ENCODE results near the gene ACOX1.
A peak's percentile ranks its signal among the peaks of the same experiment; 100 is the strongest.

ACOX1 gene

DNA sequence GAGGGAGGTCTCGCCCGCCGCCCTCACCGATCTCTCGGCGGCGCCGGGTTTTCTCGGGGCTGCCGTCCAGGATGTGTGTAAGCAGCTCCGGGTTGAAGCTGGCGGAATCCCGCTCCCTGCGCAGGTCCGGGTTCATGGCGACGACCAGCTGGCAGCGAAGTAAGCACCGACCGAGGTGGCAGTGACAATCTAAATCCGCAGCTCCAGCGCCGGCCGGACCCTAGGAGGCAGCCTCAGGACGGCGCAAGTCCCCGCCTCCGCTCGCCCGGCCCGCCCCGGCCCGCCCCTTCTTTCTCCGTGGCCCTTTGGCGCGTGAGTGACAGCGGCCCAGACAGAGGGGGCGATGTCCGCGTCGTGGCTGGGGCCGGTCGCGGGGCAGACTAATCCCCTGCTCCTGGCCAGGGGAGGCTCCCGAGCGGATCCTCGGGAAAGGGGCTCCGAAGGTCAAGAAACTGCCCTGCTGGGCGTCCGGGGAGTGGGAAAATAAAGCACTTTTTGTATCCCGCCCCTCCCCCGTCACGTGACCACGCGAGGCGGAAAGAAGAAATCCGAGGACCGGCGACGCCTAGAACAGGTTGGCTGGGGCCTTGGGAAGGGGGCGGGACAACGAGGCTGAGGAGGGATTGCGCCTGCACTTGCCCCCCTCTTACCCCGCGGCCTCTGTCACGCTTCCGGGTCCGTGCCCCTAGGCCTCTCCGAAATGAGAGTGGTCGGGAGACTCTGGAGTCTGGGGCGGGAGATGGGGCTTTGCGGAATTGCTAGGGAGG, at the start of gene ACOX1, which contains the start of gene TEN1:
ACOX1 (minus strand) TSS at position 229 of the 767 bp plus-strand sequence; CDS start at position 136, 93 bp downstream.
TEN1 (plus strand) TSS at position 303 of the 767 bp plus-strand sequence. CDS start 6,953 bp downstream, outside the sequence.
- ATAC-seq (ENCODE audit: insufficient read depth, low read depth), result peak; percentile 98
- Histone ChIP-seq H3K79me2 (ENCODE audit: insufficient read depth, low read length) (peaks cover 30% of the 10 kb centered on the region), H3K4me3 (ENCODE audit: low read depth in 1 of 2, low read length in 2 of 2) (peak within 1 kb of the TSS; percentile 73 to 83), H3K4me1 (ENCODE audit: insufficient read depth, low read length) (peaks cover 36% of the 10 kb centered on the region), H3K27me3 (ENCODE audit: insufficient read depth, low read length, poor library complexity) (no peaks in the 10 kb centered on the region), H3K9ac (ENCODE audit: low read depth, low read length) (peak within 1 kb of the TSS; percentile 78), H2AFZ (ENCODE audit: low read depth, low read length) (peak within 1 kb of the TSS; percentile 93), H4K20me1 (ENCODE audit: insufficient read depth, low read length) (no peaks in the 10 kb centered on the region), H3K4me2 (ENCODE audit: insufficient read depth, low read length) (peak within 1 kb of the TSS; percentile 74), H3K36me3 (ENCODE audit: insufficient read depth, low read length) (no peaks in the 10 kb centered on the region; the same call in 1 of the 2 replicates), H3K9me3 (ENCODE audit: insufficient read depth, low read length, severe bottlenecking) (no peaks in the 10 kb centered on the region), H3K27ac (ENCODE audit: low read length) (peak within 1 kb of the TSS; percentile 98)
- peak; percentile 98 for DNase-seq
- no peak for TF ChIP-seq EZH2 (IDR thresholded peaks at IDR 0.05; ENCODE audit: borderline replicate concordance, low read depth, low read length, severe bottlenecking)
- TF ChIP-seq, protein P1, sequence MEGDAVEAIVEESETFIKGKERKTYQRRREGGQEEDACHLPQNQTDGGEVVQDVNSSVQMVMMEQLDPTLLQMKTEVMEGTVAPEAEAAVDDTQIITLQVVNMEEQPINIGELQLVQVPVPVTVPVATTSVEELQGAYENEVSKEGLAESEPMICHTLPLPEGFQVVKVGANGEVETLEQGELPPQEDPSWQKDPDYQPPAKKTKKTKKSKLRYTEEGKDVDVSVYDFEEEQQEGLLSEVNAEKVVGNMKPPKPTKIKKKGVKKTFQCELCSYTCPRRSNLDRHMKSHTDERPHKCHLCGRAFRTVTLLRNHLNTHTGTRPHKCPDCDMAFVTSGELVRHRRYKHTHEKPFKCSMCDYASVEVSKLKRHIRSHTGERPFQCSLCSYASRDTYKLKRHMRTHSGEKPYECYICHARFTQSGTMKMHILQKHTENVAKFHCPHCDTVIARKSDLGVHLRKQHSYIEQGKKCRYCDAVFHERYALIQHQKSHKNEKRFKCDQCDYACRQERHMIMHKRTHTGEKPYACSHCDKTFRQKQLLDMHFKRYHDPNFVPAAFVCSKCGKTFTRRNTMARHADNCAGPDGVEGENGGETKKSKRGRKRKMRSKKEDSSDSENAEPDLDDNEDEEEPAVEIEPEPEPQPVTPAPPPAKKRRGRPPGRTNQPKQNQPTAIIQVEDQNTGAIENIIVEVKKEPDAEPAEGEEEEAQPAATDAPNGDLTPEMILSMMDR (IDR thresholded peaks at IDR 0.05; ENCODE audit: borderline replicate concordance, extremely low read depth, low read length, poor library complexity, severe bottlenecking), result no peak

DNA sequence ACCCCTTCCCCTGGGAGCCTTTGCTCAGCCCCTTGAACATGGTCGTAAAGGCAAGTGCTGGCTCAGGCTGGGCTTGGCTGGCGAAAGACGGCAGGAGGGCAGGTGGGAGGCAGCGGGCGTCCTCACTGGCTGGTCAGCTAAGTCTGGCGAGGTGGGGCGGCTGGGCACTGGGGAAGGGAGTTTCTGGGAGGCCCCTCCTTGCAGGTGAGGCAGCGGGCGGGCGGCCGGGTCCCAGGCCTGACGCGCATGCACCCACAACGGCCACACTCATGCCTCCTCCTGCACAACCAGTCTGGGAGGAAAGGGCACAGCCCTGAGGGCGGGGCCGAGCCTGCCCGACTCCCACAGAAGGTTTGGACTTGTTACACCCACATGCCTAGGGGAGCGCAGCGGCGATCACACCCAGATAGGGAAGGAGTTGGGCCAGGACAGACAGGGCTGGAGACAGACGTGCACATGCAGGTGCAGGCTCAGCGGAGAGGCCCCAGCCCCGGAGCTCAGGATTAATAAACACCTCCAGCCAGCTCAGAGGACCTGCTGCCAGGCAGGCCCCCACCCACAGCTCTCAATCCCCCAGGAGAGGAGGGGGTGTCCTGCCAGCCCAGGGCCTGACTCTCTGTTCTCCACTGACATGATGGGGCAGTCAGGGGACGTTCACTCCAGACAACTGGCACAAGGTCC, 48.3 kb upstream of the ACOX1 start, which contains the start of gene EVPL:
EVPL (minus strand) TSS at position 148 of the 681 bp plus-strand sequence; CDS start at position 40, 108 bp downstream.
- DNase-seq (peak; percentile 30), ATAC-seq (ENCODE audit: insufficient read depth, low read depth) (no peak)
- Histone ChIP-seq H2AFZ (ENCODE audit: low read depth, low read length) (no peak within 1 kb of the TSS), H3K9ac (ENCODE audit: low read depth, low read length) (no peak within 1 kb of the TSS), H3K4me2 (ENCODE audit: insufficient read depth, low read length) (no peak within 1 kb of the TSS), H3K9me3 (ENCODE audit: insufficient read depth, low read length, severe bottlenecking) (no peaks in the 10 kb centered on the region), H3K4me1 (ENCODE audit: insufficient read depth, low read length) (peaks cover 27% of the 10 kb centered on the region), H3K27ac (ENCODE audit: low read length) (0 out of 2 replicates have a peak within 1 kb of the TSS, but pooled peaks have one; percentile 75), H4K20me1 (ENCODE audit: insufficient read depth, low read length) (no peaks in the 10 kb centered on the region), H3K36me3 (ENCODE audit: insufficient read depth, low read length) (no peaks in the 10 kb centered on the region), H3K27me3 (ENCODE audit: insufficient read depth, low read length, poor library complexity) (no peaks in the 10 kb centered on the region), H3K79me2 (ENCODE audit: insufficient read depth, low read length) (no peaks in the 10 kb centered on the region), H3K4me3 (ENCODE audit: low read depth in 1 of 2, low read length in 2 of 2) (no peak within 1 kb of the TSS)
- no peak for TF ChIP-seq EZH2 (IDR thresholded peaks at IDR 0.05; ENCODE audit: borderline replicate concordance, low read depth, low read length, severe bottlenecking)
- TF ChIP-seq, protein P1 (IDR thresholded peaks at IDR 0.05; ENCODE audit: borderline replicate concordance, extremely low read depth, low read length, poor library complexity, severe bottlenecking), result no peak

DNA sequence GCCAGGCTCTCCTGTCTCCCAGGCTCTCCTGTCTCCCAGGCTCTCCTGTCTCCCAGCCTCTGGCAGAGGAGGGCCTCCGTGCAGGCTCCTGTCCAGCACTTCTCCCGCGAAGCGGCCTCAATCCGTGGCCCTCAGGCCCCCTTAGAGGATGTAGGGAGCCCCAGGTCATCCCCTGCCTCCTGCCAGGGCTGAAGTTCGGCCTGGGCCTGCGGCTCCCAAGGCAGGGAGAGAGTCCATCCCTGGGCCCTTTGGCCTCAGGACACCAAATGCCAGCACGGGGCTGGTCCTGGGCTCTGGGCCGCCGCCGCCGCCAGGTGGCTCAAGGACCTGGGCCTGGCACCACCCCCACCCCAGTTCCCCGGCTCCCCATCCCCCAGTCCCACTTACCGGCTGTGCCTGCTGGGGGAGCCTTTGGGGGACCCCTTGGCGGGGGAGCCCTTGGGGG, 47.8 kb upstream of the ACOX1 start:
- H3K4me2 ChIP-seq (ENCODE audit: insufficient read depth, low read length), result no peak overlapping the region
- H3K36me3 ChIP-seq (ENCODE audit: insufficient read depth, low read length), result no peaks in the 10 kb centered on the region
- TF ChIP-seq EZH2 (IDR thresholded peaks at IDR 0.05; ENCODE audit: borderline replicate concordance, low read depth, low read length, severe bottlenecking), result no peak
- TF ChIP-seq, protein P1 (IDR thresholded peaks at IDR 0.05; ENCODE audit: borderline replicate concordance, extremely low read depth, low read length, poor library complexity, severe bottlenecking), result no peak
- H3K79me2 ChIP-seq (ENCODE audit: insufficient read depth, low read length), result no peaks in the 10 kb centered on the region
- H3K27me3 ChIP-seq (ENCODE audit: insufficient read depth, low read length, poor library complexity), result no peaks in the 10 kb centered on the region
- H3K9ac ChIP-seq (ENCODE audit: low read depth, low read length), result no peak overlapping the region
- peaks cover 27% of the 10 kb centered on the region for H3K4me1 ChIP-seq (ENCODE audit: insufficient read depth, low read length)
- H3K4me3 ChIP-seq (ENCODE audit: low read depth in 1 of 2, low read length in 2 of 2), result no peak overlapping the region
- 0 out of 2 replicates have a peak overlapping the region, but pooled peaks have one; percentile 36 for H3K27ac ChIP-seq (ENCODE audit: low read length)
- no peak overlapping the region for H2AFZ ChIP-seq (ENCODE audit: low read depth, low read length)
- H4K20me1 ChIP-seq (ENCODE audit: insufficient read depth, low read length), result no peaks in the 10 kb centered on the region
- H3K9me3 ChIP-seq (ENCODE audit: insufficient read depth, low read length, severe bottlenecking), result no peaks in the 10 kb centered on the region
- no peak for ATAC-seq (ENCODE audit: insufficient read depth, low read depth)
- no peak for DNase-seq
